Activated B cell treated with CpG ODN at 0.5 μM for 24 hours (primary cell): ENCODE results near the gene RABGAP1L. TPM values are rescaled to one million over a fixed set of nuclear protein-coding genes. Genes with fewer than 3 reads are reported as not detected.

Experiments used
- ATAC-seq: fragments of 200-7000 bp; cut with Tn5 transposase; one replicate; pipeline ENCODE4 v1.10.0; 2021; ENCODE audit warnings: low read depth, mild to moderate bottlenecking, moderate library complexity
- CTCF ChIA-PET: fragments of 350-600 bp; sonication (Branson Sonifier 250); formaldehyde crosslinking; loops from one replicate; lab custom pipeline; 2021; ENCODE audit warnings: antibody characterized with exemption; lab: Charles Lee
- POLR2A ChIA-PET: fragments of 350-600 bp; sonication (Branson Sonifier 250); formaldehyde crosslinking; loops from one replicate; lab custom pipeline; 2021; ENCODE audit warnings: antibody characterized with exemption; lab: Charles Lee
- DNase-seq: peaks from one replicate; pipeline ENCODE4 v3.0.0; 2022
- H3K27ac Mint-ChIP-seq: one replicate; pipeline ENCODE4 v1.8.0; 2020; ENCODE audit warnings: mixed read lengths
- H3K27me3 Mint-ChIP-seq: one replicate; pipeline ENCODE4 v1.8.0; 2021; ENCODE audit warnings: mixed read lengths
- H3K36me3 Mint-ChIP-seq: one replicate; pipeline ENCODE4 v1.8.0; 2021; ENCODE audit warnings: low read depth, mixed read lengths
- H3K4me1 Mint-ChIP-seq: one replicate; pipeline ENCODE4 v1.8.0; 2021; ENCODE audit warnings: mixed read lengths
- H3K4me3 Mint-ChIP-seq: one replicate; pipeline ENCODE4 v1.8.0; 2020; ENCODE audit warnings: mild to moderate bottlenecking, mixed read lengths
- H3K9me3 Mint-ChIP-seq: one replicate; pipeline ENCODE4 v1.8.0; 2020; ENCODE audit warnings: mixed read lengths
- intact Hi-C: fragments of 100-400 bp; cut with micrococcal nuclease; formaldehyde crosslinking; loops from one replicate; pipeline ENCODE4 v1.15.1; 2024
- total RNA-seq: library from RNA; stranded (reverse); gene quantifications from 2 replicates; pipeline ENCODE4 v1.2.3, GENCODE V29; 2022
- TF ChIP-seq, protein P1 (sequence below): fragments of 200-600 bp; IDR thresholded peaks from one replicate; pipeline ENCODE4 v1.8.0; 2022; ENCODE audit warnings: antibody characterized with exemption, mild to moderate bottlenecking

Gene RABGAP1L
- total RNA-seq, 1 donor from 2014 or later = 126 TPM

- ATAC-seq (no peak), DNase-seq (no peak)
- H3K4me3 Mint-ChIP-seq = no peak overlapping the region
- TF ChIP-seq, protein P1, sequence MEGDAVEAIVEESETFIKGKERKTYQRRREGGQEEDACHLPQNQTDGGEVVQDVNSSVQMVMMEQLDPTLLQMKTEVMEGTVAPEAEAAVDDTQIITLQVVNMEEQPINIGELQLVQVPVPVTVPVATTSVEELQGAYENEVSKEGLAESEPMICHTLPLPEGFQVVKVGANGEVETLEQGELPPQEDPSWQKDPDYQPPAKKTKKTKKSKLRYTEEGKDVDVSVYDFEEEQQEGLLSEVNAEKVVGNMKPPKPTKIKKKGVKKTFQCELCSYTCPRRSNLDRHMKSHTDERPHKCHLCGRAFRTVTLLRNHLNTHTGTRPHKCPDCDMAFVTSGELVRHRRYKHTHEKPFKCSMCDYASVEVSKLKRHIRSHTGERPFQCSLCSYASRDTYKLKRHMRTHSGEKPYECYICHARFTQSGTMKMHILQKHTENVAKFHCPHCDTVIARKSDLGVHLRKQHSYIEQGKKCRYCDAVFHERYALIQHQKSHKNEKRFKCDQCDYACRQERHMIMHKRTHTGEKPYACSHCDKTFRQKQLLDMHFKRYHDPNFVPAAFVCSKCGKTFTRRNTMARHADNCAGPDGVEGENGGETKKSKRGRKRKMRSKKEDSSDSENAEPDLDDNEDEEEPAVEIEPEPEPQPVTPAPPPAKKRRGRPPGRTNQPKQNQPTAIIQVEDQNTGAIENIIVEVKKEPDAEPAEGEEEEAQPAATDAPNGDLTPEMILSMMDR = no peak
- ChIA-PET POLR2A (no interaction called here), CTCF (no interaction called here)
- H3K27me3 Mint-ChIP-seq = no peaks in the 10 kb centered on the region
- no peak overlapping the region for H3K27ac Mint-ChIP-seq
- intact Hi-C loops = no loop called here
- H3K9me3 Mint-ChIP-seq = peaks cover 22% of the 10 kb centered on the region
- peaks cover 47% of the 10 kb centered on the region for H3K4me1 Mint-ChIP-seq
- peaks cover 18% of the 10 kb centered on the region for H3K36me3 Mint-ChIP-seq
These were observed 50.2 kb downstream of the RABGAP1L start for GRCh38 chr1:174209347-174210187.

DNA sequence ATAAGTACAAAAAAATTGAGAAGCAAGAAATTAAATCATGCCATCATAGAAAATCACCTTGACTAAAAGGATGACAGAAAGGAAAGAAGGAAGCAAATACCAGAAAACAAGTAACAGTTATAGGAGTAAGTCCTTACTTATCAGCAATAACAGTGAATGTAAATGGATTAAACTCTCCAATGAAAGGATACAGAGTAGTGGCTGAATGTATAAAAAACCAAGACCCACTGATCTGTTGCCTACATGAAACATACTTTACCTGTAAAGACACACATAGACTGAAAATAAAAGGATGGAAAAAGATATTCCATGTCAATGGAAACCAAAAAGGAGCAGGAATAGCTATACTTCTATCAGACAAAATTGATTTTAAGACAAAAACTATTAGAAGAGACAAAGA is 52.2 kb downstream of the RABGAP1L start:
- no peak for DNase-seq
- peaks cover 28% of the 10 kb centered on the region for H3K4me1 Mint-ChIP-seq
- peaks cover 14% of the 10 kb centered on the region for H3K36me3 Mint-ChIP-seq
- TF ChIP-seq, protein P1 = no peak
- peaks cover 30% of the 10 kb centered on the region for H3K9me3 Mint-ChIP-seq
- ChIA-PET CTCF (no interaction called here), POLR2A (no interaction called here)
- no peaks in the 10 kb centered on the region for H3K27me3 Mint-ChIP-seq
- no peak for ATAC-seq
- H3K4me3 Mint-ChIP-seq = no peak overlapping the region
- intact Hi-C loops = no loop called here
- H3K27ac Mint-ChIP-seq = no peak overlapping the region

DNA sequence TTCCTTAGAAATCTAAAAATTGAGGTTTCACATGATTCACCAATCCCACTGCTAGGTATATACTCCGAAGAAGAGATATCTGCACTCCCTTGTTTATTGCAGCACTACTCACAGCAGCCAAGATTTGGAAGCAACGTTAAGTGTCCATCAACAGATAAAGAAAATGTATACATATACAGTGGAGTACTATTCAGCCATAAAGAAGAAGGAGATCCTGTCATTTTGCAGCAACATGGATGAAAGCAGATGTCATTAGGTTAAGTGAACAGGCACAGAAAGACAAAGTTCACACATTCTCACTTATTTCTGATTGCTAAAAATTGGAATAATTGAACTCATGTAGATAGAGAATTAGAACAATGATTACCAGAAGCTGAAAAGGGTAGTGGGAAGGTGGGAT is 56.4 kb downstream of the RABGAP1L start:
- CTCF ChIA-PET = no interaction called here
- Mint-ChIP-seq H3K36me3 (peaks cover 4% of the 10 kb centered on the region), H3K27ac (peak overlapping the region; percentile 56), H3K4me3 (no peak overlapping the region), H3K9me3 (peaks cover 19% of the 10 kb centered on the region), H3K4me1 (peaks cover 11% of the 10 kb centered on the region), H3K27me3 (no peaks in the 10 kb centered on the region)
- ATAC-seq (no peak), DNase-seq (no peak)
- TF ChIP-seq, protein P1 = no peak
- intact Hi-C loops = loop anchor here (2.0 to 5.0 kb wide), 6 partner anchors 47 to 783 kb away; partner anchors contain the start of genes RC3H1 and ZBTB37
- POLR2A ChIA-PET = no interaction called here

- H3K4me3 Mint-ChIP-seq = no peak overlapping the region
- peaks cover 24% of the 10 kb centered on the region for H3K4me1 Mint-ChIP-seq
- no peak overlapping the region for H3K27ac Mint-ChIP-seq
- no peak for DNase-seq
- ATAC-seq = no peak
- ChIA-PET POLR2A (interaction anchor here (0.5 to 2.7 kb wide), 6 partner anchors 53 to 227 kb away, joined by 3 to 9 read pairs (median 4); partner anchors contain the start of genes RABGAP1L and RC3H1), CTCF (interaction anchor here (0.7 to 2.2 kb wide), 23 partner anchors 12 to 1472 kb away, joined by 3 to 16 read pairs (median 4); partner anchors contain the start of genes KLHL20 and RC3H1)
- intact Hi-C loops = loop anchor here (1.0 to 5.0 kb wide), 9 partner anchors 48 to 1472 kb away; partner anchors contain the start of genes RC3H1 and ZBTB37
- TF ChIP-seq, protein P1 = no peak
- peaks cover 14% of the 10 kb centered on the region for H3K36me3 Mint-ChIP-seq
- no peaks in the 10 kb centered on the region for H3K27me3 Mint-ChIP-seq
- peaks cover 8% of the 10 kb centered on the region for H3K9me3 Mint-ChIP-seq
These were observed 57.9 kb downstream of the RABGAP1L start for GRCh38 chr1:174217248-174217647.
